WERI-Rb-1 (cell line): ENCODE measurements around the gene PCLO.

ENCODE experiments used
- DNase-seq: peaks from one replicate; pipeline ENCODE4 v3.0.0-alpha.2; 2020
- H3K27ac ChIP-seq: fragments of 250-450 bp; sonication (Bioruptor Pico); 2 replicates; pipeline ENCODE4 v1.5.1; 2020; ENCODE audit warnings: mild to moderate bottlenecking, moderate library complexity
- H3K27me3 ChIP-seq: fragments of 250-450 bp; sonication (Bioruptor Pico); 2 replicates; pipeline ENCODE4 v1.5.1; 2021; ENCODE audit warnings: mild to moderate bottlenecking, low read depth, moderate library complexity; ENCODE audit not compliant: insufficient read depth, severe bottlenecking
- H3K36me3 ChIP-seq: fragments of 250-450 bp; sonication (Bioruptor Pico); 2 replicates; pipeline ENCODE4 v1.5.1; 2020; ENCODE audit warnings: mild to moderate bottlenecking, moderate library complexity
- H3K4me3 ChIP-seq: 2 replicates; pipeline ENCODE4 v1.5.1; 2011; ENCODE audit warnings: low read depth, mild to moderate bottlenecking, control low read depth, low read length
- H3K9me3 ChIP-seq: fragments of 250-450 bp; sonication (Bioruptor Pico); 2 replicates; pipeline ENCODE4 v1.5.1; 2021; ENCODE audit warnings: mild to moderate bottlenecking, moderate library complexity; ENCODE audit not compliant: severe bottlenecking
- CTCF ChIP-seq: IDR thresholded peaks from 2 replicates; pipeline ENCODE4 v1.5.1; 2011; ENCODE audit warnings: low read depth, mild to moderate bottlenecking, control low read depth, inconsistent platforms, low read length

Gene PCLO

GRCh38 chr7:82745117-82745516, 417.6 kb downstream of the PCLO start:
- TF ChIP-seq CTCF = no peak
- no peaks in the 10 kb centered on the region for H3K9me3 ChIP-seq
- DNase-seq = no peak
- no peak overlapping the region for H3K27ac ChIP-seq
- H3K4me3 ChIP-seq = no peak overlapping the region
- H3K36me3 ChIP-seq = no peaks in the 10 kb centered on the region
- H3K27me3 ChIP-seq = no peaks in the 10 kb centered on the region

GRCh38 chr7:82742163-82742562, 420.5 kb downstream of the PCLO start:
- no peaks in the 10 kb centered on the region for H3K9me3 ChIP-seq
- no peak overlapping the region for H3K4me3 ChIP-seq
- no peak for TF ChIP-seq CTCF
- no peak for DNase-seq
- H3K27me3 ChIP-seq = no peaks in the 10 kb centered on the region
- H3K27ac ChIP-seq = no peak overlapping the region
- no peaks in the 10 kb centered on the region for H3K36me3 ChIP-seq

GRCh38 chr7:82741493-82741892, 421.2 kb downstream of the PCLO start:
- no peak for TF ChIP-seq CTCF
- no peak overlapping the region for H3K27ac ChIP-seq

GRCh38 chr7:82740246-82740848, 422.3 kb downstream of the PCLO start:
- Histone ChIP-seq H3K4me3 (no peak overlapping the region), H3K36me3 (no peaks in the 10 kb centered on the region), H3K9me3 (no peaks in the 10 kb centered on the region), H3K27ac (no peak overlapping the region), H3K27me3 (no peaks in the 10 kb centered on the region)
- TF ChIP-seq CTCF = peak; percentile 63
- peak; percentile 66 for DNase-seq

More at GRCh38 chr7:82741493-82741892, 421.2 kb downstream of the PCLO start:
- Histone ChIP-seq H3K27me3 (no peaks in the 10 kb centered on the region), H3K36me3 (no peaks in the 10 kb centered on the region), H3K9me3 (no peaks in the 10 kb centered on the region), H3K4me3 (no peak overlapping the region)
- no peak for DNase-seq

GRCh38 chr7:82736633-82737032, 426.1 kb downstream of the PCLO start:
- H3K27ac ChIP-seq = no peak overlapping the region
- H3K4me3 ChIP-seq = no peak overlapping the region
- H3K27me3 ChIP-seq = no peaks in the 10 kb centered on the region
- H3K36me3 ChIP-seq = no peaks in the 10 kb centered on the region
- no peaks in the 10 kb centered on the region for H3K9me3 ChIP-seq
- no peak for DNase-seq
- TF ChIP-seq CTCF = no peak

- no peaks in the 10 kb centered on the region for H3K36me3 ChIP-seq
- H3K27me3 ChIP-seq = no peaks in the 10 kb centered on the region
- no peak overlapping the region for H3K4me3 ChIP-seq
- no peaks in the 10 kb centered on the region for H3K9me3 ChIP-seq
- DNase-seq = no peak
- no peak for TF ChIP-seq CTCF
- H3K27ac ChIP-seq = no peak overlapping the region
Measured at GRCh38 chr7:82732677-82733076, 430.0 kb downstream of the PCLO start.
